Heart left ventricle (tissue), 16 donors: ENCODE measurements around the gene IL7R. TPM values are rescaled to one million over a fixed set of nuclear protein-coding genes. Genes with fewer than 3 reads are reported as not detected.
"Not testable (repeated sequence)": the region's sequence is repeated elsewhere in the genome, so short reads cannot be mapped to it uniquely, and the experiment has no call there.

ENCODE experiments used
- ATAC-seq, 4 donors: fragments of 200-7000 bp; cut with Tn5 transposase; one replicate each; pipeline ENCODE4 v1.9.1; 2020 to 2022; ENCODE audit warnings: moderate library complexity in 4 of 4, mild to moderate bottlenecking in 3 of 4, moderate number of reproducible peaks in 1 of 4
- DNase-seq, 5 donors: peaks; one replicate each; pipeline ENCODE4 v3.0.0-alpha.2; 2020
- H3K27ac ChIP-seq, 12 donors: fragments of 200-600 bp; sonication (generic) in 4 of 12; one replicate each; pipeline versions ENCODE4 v1.5.0 to v1.8.0; 2016 to 2022; ENCODE audit warnings: mild to moderate bottlenecking in 2 of 12
- H3K27me3 ChIP-seq, 9 donors: fragments of 200-600 bp; sonication (generic) in 2 of 9; one replicate each; pipeline versions ENCODE4 v1.5.1 to v1.8.0; 2016 to 2022; ENCODE audit warnings: mild to moderate bottlenecking in 3 of 9
- H3K36me3 ChIP-seq, 9 donors: fragments of 200-600 bp; sonication (generic) in 2 of 9; one replicate each; pipeline versions ENCODE4 v1.5.0 to v1.8.0; 2018 to 2022; ENCODE audit warnings: mild to moderate bottlenecking in 2 of 9
- H3K4me1 ChIP-seq, 12 donors: fragments of 200-600 bp; sonication (generic) in 4 of 12; one replicate each; pipeline versions ENCODE4 v1.5.0 to v1.8.0; 2016 to 2022; ENCODE audit warnings: mild to moderate bottlenecking in 3 of 12
- H3K4me3 ChIP-seq, 12 donors: fragments of 200-600 bp; sonication (generic) in 4 of 12; one replicate each; pipeline versions ENCODE4 v1.5.0 to v1.8.0; 2017 to 2022; ENCODE audit warnings: mild to moderate bottlenecking in 9 of 12, moderate library complexity in 4 of 12
- H3K9me3 ChIP-seq, 12 donors: fragments of 200-600 bp; sonication (generic) in 4 of 12; one replicate each; pipeline versions ENCODE4 v1.5.0 to v1.8.0; 2016 to 2022; ENCODE audit warnings: mild to moderate bottlenecking in 1 of 12
- POLR2A ChIP-seq, 2 donors: fragments of 450-650 bp; IDR thresholded peaks; one replicate each; pipeline ENCODE4 v1.6.1; 2017; ENCODE audit warnings: antibody characterized with exemption in 2 of 2, mild to moderate bottlenecking in 2 of 2, moderate library complexity in 2 of 2
- WGBS, 4 donors: extraction: QIAGEN DNeasy Blood & Tissue Kit in 2 of 4; methylation state at CpG; one replicate each; pipeline versions ENCODE4 v1.1.5 to v1.1.7; 2013 to 2018; 5-methylcytosine and 5-hydroxymethylcytosine counted together
- intact Hi-C, 10 donors: fragments of 100-400 bp; cut with DNase I; formaldehyde crosslinking; loops; one replicate each; pipeline versions ENCODE4 v1.11.1 to v1.14.2; 2022
- polyA plus RNA-seq, 2 donors: library from polyadenylated mRNA; stranded (reverse); fragments of 200-250 nt; gene quantifications; one replicate each; pipeline ENCODE4 v1.2.3, GENCODE V29; 2013
- total RNA-seq, 9 donors: library from RNA; depleted of rRNA in 2 of 9; stranded (reverse); fragments of >200 nt in 2 of 9; fragmentation: NEBNext Ultra II Directional in 3 of 9; extraction: Animal tissue kit (Norgen Biotek cat#: 25700) in 3 of 9; gene quantifications; one replicate each; pipeline versions ENCODE4 v1.1.0 to v1.2.4, GENCODE V29; 2016 to 2023
- TF ChIP-seq, protein P1 (sequence below), 12 donors: fragments of 200-600 bp; sonication (generic) in 4 of 12; IDR thresholded peaks; one replicate each; pipeline versions ENCODE4 v1.5.0 to v1.8.0; 2018 to 2022; ENCODE audit warnings: antibody characterized with exemption in 12 of 12, mild to moderate bottlenecking in 5 of 12
- donor health status: ischemic (EF 13 %, LVEDD 7.1; RV severe dilation, severe dysfunction).
- donor health status: healthy with polysubstance abuse.
- donor health status: DM: no; HTN: yes; CAD: no.
- donor health status: DM: no; HTN: no; CAD: no.
- donor health status: ischemic (EF 25% LVEDD 6.9; RV normal size, moderate dysfunction).
- donor health status: ischemic (EF 25% LVEDD 5.7; RV mildly dilated, moderate dysfunction).
- donor health status: healthy.
- donor health status: DM: yes; HTN: yes; CAD: no.
- donor health status: ischemic (EF 35%, LVEDD 5.7; RV mildly dilated, moderate dysfunction).
- donor health status: nonischemic (EF 11% LVEDD 7.7; RV severe dilation, severe dysfunction).
- donor health status: DM: yes; HTN: yes; CAD: no.
- donor health status: PGD.
- donor health status: ischemic (EF 29% LVEDD 5.4; RV normal size, mild dysfunction).
- donor health status: nonischemic (EF 23%, LVEDD 6.1; RV moderate dilation, normal function).

Gene IL7R
- total and polyA plus RNA-seq, 11 donors, result 0.27 to 12.0 (median 0.61) TPM

- intact Hi-C loops, result no loop called here
Observed at GRCh38 chr5:35887321-35888100, 30.8 kb downstream of the IL7R start.

GRCh38 chr5:35890021-35891020 lies 33.6 kb downstream of the IL7R start:
- H3K9me3 ChIP-seq, result no peaks in the 10 kb centered on the region
- intact Hi-C loops, result no loop called here
- TF ChIP-seq, protein P1, sequence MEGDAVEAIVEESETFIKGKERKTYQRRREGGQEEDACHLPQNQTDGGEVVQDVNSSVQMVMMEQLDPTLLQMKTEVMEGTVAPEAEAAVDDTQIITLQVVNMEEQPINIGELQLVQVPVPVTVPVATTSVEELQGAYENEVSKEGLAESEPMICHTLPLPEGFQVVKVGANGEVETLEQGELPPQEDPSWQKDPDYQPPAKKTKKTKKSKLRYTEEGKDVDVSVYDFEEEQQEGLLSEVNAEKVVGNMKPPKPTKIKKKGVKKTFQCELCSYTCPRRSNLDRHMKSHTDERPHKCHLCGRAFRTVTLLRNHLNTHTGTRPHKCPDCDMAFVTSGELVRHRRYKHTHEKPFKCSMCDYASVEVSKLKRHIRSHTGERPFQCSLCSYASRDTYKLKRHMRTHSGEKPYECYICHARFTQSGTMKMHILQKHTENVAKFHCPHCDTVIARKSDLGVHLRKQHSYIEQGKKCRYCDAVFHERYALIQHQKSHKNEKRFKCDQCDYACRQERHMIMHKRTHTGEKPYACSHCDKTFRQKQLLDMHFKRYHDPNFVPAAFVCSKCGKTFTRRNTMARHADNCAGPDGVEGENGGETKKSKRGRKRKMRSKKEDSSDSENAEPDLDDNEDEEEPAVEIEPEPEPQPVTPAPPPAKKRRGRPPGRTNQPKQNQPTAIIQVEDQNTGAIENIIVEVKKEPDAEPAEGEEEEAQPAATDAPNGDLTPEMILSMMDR (IDR thresholded peaks at IDR 0.05), result no peak
- TF ChIP-seq POLR2A (IDR thresholded peaks at IDR 0.05), result no peak
- no peak for DNase-seq
- H3K27me3 ChIP-seq, result no peaks in the 10 kb centered on the region
- no peak for ATAC-seq
- no peaks in the 10 kb centered on the region for H3K4me1 ChIP-seq
- H3K36me3 ChIP-seq, result no peaks in the 10 kb centered on the region
- no peak overlapping the region for H3K4me3 ChIP-seq
- H3K27ac ChIP-seq, result no peak overlapping the region
- 64 to 69% (median 67%) methylated on average over 5 of the region's 5 CpGs for WGBS, 4 donors

More at GRCh38 chr5:35887321-35888100, 30.8 kb downstream of the IL7R start:
- H3K36me3 ChIP-seq, result no peaks in the 10 kb centered on the region
- H3K27ac ChIP-seq, result no peak overlapping the region
- H3K27me3 ChIP-seq, result no peaks in the 10 kb centered on the region
- H3K4me3 ChIP-seq, result no peak overlapping the region
- no peak for TF ChIP-seq POLR2A (IDR thresholded peaks at IDR 0.05)
- TF ChIP-seq, protein P1 (IDR thresholded peaks at IDR 0.05), result no peak
- H3K9me3 ChIP-seq, result no peaks in the 10 kb centered on the region
- no peak for DNase-seq
- WGBS, 4 donors, result 55 to 68% (median 60%) methylated on average over 5 of the region's 5 CpGs
- peaks cover 0 to 15% (median 0%) of the 10 kb centered on the region in 12 donors for H3K4me1 ChIP-seq
- no peak for ATAC-seq

- H3K27ac ChIP-seq, DNase-seq, H3K27me3 ChIP-seq, H3K4me3 ChIP-seq, H3K36me3 ChIP-seq, H3K4me1 ChIP-seq, H3K9me3 ChIP-seq, ATAC-seq, intact Hi-C loops: not testable (repeated sequence)
- WGBS, 4 donors, result 95 to 100% (median 96%) methylated on average over 6 to 23 of the region's 23 CpGs
Observed at GRCh38 chr5:35892799-35893198, 36.1 kb downstream of the IL7R start.

DNA sequence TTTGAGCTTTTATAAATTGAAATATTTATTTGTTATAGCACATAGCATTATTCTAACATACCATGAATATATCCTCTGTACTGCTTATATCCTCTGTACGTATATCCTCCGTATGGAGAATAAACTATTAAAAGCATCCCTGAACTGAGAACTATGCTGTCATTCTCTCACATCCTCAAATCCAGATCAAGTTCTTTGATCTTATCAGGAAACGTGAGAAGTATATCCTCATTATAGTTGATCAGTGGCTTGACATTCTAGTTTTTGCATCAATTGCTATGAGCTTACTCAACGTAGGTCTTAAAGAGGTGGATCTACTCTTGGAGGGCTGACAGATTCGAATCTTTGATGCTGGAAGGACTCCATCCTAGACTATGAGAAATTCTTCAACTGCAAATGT lies 37.4 kb downstream of the IL7R start:
- H3K4me3 ChIP-seq, result no peak overlapping the region
- DNase-seq, result no peak
- H3K27ac ChIP-seq, result no peak overlapping the region
- WGBS, 4 donors, result 76 to 83% (median 79%) methylated on average over 5 of the region's 5 CpGs
- H3K27me3 ChIP-seq, result no peaks in the 10 kb centered on the region
- H3K36me3 ChIP-seq, result no peaks in the 10 kb centered on the region
- H3K4me1 ChIP-seq, result no peaks in the 10 kb centered on the region
- intact Hi-C loops, result no loop called here
- ATAC-seq, result no peak
- TF ChIP-seq, protein P1 (IDR thresholded peaks at IDR 0.05), result no peak
- no peak for TF ChIP-seq POLR2A (IDR thresholded peaks at IDR 0.05)
- no peaks in the 10 kb centered on the region for H3K9me3 ChIP-seq
